ENCODE data around the gene PXT1.

DNA sequence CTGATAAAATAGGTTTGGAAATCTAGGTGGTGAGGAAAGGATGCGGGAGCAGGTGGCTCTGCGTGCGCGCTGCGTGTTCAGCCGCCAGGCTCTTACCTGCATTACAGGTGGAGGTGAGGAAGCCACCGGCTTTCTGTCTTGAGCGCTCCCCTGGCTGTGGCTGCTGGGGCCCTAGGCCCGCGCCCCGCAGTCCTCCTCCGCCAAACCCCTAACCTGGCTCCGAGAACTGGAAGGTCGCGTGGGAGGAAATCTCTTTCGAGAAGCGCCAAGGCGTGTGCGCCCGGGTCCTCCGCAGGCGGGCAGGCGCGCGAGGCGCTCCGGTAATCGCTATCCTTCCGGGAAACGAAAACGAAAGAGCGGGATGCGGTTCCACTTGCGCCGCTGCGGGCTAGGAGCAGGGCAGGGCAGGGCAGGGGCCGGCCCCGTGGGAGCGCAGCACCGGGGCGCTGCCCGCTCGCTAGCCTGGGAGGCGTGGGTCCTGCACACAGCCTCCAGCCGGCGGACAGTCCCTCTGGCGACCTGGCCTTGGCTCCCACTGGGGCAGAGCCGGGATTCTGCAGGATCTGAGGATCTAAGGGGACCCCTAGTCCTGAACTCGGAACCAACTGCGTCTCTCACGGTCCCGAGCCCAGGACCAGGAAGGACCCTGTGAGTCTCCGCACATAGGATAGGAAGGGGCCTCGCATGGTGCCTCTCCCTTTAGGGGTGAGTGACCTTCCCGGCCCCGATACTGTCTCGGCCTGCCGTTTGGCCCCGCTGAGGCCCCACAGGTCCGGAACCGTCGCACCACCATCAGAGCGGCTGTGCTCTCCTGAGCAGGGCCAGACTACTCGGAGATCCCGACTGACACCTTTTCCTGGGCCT, 55.0 kb downstream of the PXT1 start, which contains the start of gene ETV7:
- TF ChIP-seq, protein P1, sequence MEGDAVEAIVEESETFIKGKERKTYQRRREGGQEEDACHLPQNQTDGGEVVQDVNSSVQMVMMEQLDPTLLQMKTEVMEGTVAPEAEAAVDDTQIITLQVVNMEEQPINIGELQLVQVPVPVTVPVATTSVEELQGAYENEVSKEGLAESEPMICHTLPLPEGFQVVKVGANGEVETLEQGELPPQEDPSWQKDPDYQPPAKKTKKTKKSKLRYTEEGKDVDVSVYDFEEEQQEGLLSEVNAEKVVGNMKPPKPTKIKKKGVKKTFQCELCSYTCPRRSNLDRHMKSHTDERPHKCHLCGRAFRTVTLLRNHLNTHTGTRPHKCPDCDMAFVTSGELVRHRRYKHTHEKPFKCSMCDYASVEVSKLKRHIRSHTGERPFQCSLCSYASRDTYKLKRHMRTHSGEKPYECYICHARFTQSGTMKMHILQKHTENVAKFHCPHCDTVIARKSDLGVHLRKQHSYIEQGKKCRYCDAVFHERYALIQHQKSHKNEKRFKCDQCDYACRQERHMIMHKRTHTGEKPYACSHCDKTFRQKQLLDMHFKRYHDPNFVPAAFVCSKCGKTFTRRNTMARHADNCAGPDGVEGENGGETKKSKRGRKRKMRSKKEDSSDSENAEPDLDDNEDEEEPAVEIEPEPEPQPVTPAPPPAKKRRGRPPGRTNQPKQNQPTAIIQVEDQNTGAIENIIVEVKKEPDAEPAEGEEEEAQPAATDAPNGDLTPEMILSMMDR (IDR thresholded peaks at IDR 0.05), result no peak
- peak in 2 of 3 donors; percentile 27 to 48 for TF ChIP-seq POLR2AphosphoS5 (IDR thresholded peaks at IDR 0.05)
